22Rv1 (cell line): ENCODE data around the gene PLEKHN1.

Experiments
- H3K27ac ChIP-seq: fragments of 450-650 bp; 2 replicates; pipeline ENCODE4 v1.5.1; 2017
- CTCF ChIP-seq: fragments of 450-650 bp; IDR thresholded peaks from 2 replicates; pipeline ENCODE4 v1.5.1; 2017; ENCODE audit warnings: mild to moderate bottlenecking
- ZFX ChIP-seq: fragments of 450-650 bp; IDR thresholded peaks from 2 replicates; pipeline ENCODE4 v1.6.1; 2017; ENCODE audit warnings: antibody characterized with exemption, borderline replicate concordance

Gene PLEKHN1

GRCh38 chr1:936348-937264 lies 29.7 kb upstream of the PLEKHN1 start:
- peak overlapping the region; percentile 89 for H3K27ac ChIP-seq
- no peak for TF ChIP-seq CTCF
- no peak for TF ChIP-seq ZFX

GRCh38 chr1:937521-937920 lies 28.8 kb upstream of the PLEKHN1 start:
- no peak for TF ChIP-seq CTCF
- TF ChIP-seq ZFX: no peak
- H3K27ac ChIP-seq: peak overlapping the region; percentile 89

- TF ChIP-seq ZFX: no peak
- peak; percentile 62 for TF ChIP-seq CTCF
- peak overlapping the region; percentile 89 for H3K27ac ChIP-seq
Observed at GRCh38 chr1:938088-938683, 28.1 kb upstream of the PLEKHN1 start.

GRCh38 chr1:938711-939489 lies 27.4 kb upstream of the PLEKHN1 start:
- peak overlapping the region; percentile 89 for H3K27ac ChIP-seq

GRCh38 chr1:939511-940106 lies 26.7 kb upstream of the PLEKHN1 start:
- no peak for TF ChIP-seq CTCF
- TF ChIP-seq ZFX: no peak
- H3K27ac ChIP-seq: peak overlapping the region; percentile 89

More at GRCh38 chr1:938711-939489, 27.4 kb upstream of the PLEKHN1 start:
- no peak for TF ChIP-seq ZFX
- TF ChIP-seq CTCF: no peak

GRCh38 chr1:940107-941014 lies 25.9 kb upstream of the PLEKHN1 start:
- peak overlapping the region; percentile 89 for H3K27ac ChIP-seq

More at GRCh38 chr1:940107-941014, 25.9 kb upstream of the PLEKHN1 start:
- no peak for TF ChIP-seq ZFX
- peak; percentile 28; the same call in 1 of the 2 replicates for TF ChIP-seq CTCF
